Measurements from ENCODE around the gene EMID1.

Gene EMID1

DNA sequence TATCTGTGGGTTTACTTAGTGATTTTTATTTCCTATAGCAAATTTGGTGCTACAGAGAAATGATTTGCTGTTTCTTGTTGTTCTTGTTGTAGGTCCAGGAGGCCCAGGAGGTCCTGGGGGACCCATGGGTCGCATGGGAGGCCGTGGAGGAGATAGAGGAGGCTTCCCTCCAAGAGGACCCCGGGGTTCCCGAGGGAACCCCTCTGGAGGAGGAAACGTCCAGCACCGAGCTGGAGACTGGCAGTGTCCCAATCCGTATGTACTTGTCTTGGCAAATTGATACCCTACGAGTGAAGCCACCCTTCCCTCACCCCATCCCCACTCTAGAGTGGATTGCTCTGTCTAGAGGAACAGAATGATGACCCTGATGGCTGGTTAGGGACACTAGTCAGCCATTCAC, 92.9 kb downstream of the EMID1 start:
- DNase-seq (ENCODE audit: low read depth) = no peak

DNA sequence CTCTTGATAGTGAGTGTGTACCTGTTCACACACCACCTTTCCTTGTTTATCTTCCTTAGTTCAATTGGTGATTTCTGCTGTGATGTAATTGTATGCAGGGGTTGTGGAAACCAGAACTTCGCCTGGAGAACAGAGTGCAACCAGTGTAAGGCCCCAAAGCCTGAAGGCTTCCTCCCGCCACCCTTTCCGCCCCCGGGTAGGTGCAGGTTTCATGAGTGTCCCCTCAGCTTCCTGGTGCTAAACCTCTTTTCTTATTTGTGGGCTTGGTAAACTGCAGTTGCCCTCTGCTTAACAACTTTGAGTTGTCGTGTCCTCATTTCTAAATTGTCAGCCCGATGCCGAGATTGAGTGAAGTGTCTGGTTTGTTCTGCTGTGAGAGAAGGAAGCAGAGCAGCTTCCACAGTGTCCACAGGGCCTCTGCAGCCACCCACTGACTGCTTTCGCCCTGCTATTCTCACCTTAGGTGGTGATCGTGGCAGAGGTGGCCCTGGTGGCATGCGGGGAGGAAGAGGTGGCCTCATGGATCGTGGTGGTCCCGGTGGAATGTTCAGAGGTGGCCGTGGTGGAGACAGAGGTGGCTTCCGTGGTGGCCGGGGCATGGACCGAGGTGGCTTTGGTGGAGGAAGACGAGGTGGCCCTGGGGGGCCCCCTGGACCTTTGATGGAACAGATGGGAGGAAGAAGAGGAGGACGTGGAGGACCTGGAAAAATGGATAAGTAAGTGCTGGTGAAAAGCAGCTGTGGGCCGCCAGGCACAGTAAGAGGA, 93.6 kb downstream of the EMID1 start:
- no peak for DNase-seq (ENCODE audit: low read depth)

- no peak for DNase-seq (ENCODE audit: low read depth)
These were observed 94.7 kb downstream of the EMID1 start for GRCh38 chr22:29300467-29300806.

- no peak for DNase-seq (ENCODE audit: low read depth)
These were observed 95.3 kb downstream of the EMID1 start for GRCh38 chr22:29300807-29301601.

GRCh38 chr22:29301716-29302401, 96.2 kb downstream of the EMID1 start:
- no peak for DNase-seq (ENCODE audit: low read depth)

DNA sequence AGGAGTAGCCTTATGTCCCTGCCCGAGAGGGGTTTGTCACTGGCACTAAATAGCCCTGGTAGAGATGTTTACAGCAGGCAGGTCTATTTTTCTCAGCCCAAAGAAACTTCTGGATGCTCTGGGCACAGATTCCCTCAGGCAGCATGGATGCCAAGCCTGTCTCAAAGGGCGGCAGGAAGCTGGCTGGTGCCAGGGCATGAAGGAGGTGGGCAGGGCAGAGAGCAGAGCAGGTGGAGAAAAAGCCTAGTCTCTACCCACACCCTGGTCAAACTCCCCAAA, 96.6 kb downstream of the EMID1 start:
- DNase-seq (ENCODE audit: low read depth) = no peak

DNA sequence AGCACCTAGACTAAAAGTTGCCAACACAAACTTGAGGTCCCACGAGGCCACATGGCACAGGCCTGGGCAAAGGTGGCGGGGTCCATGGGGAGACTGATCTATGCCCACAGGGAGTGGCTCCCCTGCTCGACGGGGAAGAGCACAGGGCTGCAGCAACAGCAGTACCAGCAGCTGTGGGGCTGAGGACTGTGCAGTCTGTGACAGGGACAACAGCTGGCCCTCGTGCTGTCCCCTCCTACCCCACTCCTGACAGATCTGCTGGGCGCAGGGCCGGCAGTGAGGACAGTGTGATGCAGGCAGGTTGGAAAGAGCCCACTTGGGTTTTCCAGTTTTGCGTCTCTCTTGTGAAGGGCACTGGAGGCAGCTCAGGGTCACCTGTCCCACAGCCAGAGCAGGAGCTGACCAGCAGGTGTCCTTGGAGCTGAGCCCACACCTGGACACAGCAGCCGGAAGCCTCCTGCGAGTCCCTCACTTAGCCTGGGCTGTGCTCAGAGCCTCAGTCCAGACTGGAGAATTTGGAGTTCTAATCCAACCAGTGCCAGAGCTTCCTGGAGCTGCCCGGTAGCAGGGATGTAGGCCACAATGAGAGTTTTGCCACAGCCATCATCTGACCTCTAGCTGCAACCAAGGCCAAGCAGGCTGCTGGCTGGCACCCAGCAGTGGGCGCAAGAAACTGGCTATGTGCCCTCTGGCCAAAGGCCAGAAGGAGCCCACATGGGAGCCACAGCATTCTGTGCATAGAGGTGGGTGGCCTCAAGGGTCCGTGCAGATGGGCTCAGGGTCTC, 97.2 kb downstream of the EMID1 start:
- DNase-seq (ENCODE audit: low read depth) = no peak

DNA sequence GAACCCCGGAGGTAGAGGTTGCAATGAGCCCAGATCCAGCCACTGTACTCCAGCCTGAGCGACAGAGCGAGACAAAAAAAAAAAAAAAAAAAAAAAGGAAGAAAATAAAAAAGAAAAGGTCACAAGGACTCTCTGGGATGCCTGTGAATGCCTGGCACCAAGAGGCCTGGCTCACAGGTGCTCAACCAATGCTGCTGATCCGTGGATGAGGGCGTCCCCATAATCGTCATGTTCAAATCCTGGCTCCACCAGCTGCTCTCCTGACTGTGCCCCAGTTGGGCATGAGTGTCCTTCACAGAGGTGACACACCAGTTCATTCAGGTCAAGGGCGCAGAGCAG, 100.1 kb downstream of the EMID1 start:
- DNase-seq (ENCODE audit: low read depth) = no peak

DNA sequence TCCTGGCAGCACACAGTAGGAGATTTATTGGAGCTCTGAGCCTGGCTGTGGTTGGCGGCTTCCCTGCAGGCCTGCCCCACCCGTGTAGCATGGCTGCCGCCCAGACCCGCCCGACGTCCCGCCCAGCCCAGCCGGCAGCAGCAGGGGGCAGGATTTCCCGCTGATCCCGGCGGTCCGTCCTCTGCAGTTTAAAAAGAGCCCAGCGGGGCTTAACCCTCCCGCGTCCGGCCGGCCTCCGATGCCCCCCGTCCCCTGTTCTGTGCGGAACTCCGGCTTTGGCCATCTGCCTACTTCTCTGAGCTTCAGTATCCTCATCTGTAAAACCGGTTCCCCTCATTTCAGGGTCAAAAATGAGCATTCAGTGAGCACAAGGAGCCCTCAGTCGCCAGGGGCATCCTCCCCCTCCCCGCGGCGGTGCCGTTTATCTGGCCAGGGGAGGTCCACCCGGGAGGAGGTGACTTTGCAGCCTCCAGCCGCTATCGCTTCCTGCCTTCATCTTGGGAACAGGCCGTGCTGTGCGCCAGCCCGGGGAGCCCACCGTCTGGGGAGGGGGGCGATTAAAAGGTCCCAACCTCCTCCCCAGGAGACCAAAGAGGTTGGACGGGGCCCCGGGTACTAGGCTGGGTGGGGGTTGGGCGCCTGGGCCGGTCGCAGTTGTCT, 100.6 kb downstream of the EMID1 start, which contains the start of gene GAS2L1:
Gene GAS2L1, plus strand, starts transcription at position 476 of the 660 bp plus-strand sequence. CDS start 1,456 bp downstream, outside the sequence.
- DNase-seq (ENCODE audit: low read depth) = peak; percentile 61

DNA sequence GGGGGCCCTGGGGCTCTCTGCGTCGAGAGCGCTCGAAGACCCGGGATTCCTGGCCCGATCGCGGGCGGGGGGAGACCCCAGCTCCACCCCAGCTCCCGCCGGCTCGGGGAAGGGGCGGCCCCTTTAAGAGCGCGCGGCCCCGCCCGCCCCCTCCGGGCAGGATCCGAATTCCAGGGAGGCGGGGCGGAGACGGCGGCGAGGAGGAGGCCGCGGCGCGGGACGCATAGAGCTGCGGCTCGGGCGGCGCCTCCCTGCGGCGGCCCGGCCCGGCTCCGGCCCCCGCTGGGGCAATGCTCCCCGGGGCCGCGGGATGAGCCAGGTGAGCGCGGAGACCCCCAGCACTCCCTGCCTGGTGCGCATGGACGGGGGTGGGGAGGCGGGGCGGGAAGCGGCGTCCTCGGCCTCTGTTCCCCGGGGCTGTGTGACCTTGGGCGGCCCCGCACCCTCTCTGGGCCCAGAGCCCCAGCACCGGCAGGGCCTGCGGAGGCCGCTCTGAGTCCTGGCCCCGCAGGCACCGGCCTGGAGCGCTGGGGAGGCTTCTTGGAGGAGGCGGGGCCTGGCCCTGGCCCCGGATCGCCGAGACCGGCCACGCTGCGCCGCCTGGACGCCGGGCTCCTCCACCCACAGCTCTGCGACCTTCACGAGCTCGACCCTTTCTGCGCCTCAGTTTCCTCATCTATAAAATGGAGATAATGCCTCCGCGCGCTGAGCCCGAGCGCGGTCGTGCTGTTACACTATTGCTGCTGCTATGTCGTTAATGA, 101.3 kb downstream of the EMID1 start:
- DNase-seq (ENCODE audit: low read depth) = peak; percentile 51

GRCh38 chr22:29307596-29308147, 102.0 kb downstream of the EMID1 start:
- no peak for DNase-seq (ENCODE audit: low read depth)

- DNase-seq (ENCODE audit: low read depth) = no peak
These were observed 102.6 kb downstream of the EMID1 start for GRCh38 chr22:29308148-29308790.

DNA sequence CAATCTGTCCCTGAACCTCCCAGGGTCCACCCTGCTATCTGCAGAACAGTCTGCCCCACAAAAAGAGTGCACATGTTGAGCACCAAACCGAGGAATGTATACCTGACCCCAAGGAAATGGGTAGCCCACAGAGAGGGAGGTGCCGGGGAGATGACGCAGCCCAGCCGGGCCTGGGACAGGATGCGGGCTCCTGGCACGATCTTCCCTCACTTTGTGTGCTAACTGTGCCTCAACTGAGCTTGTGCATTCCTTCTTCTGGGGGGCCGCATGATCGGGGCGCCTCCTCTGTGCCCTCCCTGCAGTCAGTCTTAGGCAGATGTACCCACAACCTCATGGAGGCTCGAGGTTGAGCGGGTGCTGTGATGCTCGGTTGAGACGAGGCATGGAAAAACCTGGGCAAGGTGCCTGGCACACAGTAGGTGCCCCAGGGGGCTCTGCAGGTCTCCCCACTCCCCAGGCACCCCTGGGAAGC, 103.1 kb downstream of the EMID1 start:
- no peak for DNase-seq (ENCODE audit: low read depth)
